ENCODE results near the gene ABHD16A. TPM values are rescaled to one million over a fixed set of nuclear protein-coding genes. Genes with fewer than 3 reads are reported as not detected.
A peak's percentile ranks its signal among the peaks of the same experiment; 100 is the strongest.

The ABHD16A gene
- total and polyA plus RNA-seq, 2 of the 13 experiments (the other 11 are each of a cell fraction or from before 2014, with no cell fraction given), result 43.5 to 45.4 TPM

DNA sequence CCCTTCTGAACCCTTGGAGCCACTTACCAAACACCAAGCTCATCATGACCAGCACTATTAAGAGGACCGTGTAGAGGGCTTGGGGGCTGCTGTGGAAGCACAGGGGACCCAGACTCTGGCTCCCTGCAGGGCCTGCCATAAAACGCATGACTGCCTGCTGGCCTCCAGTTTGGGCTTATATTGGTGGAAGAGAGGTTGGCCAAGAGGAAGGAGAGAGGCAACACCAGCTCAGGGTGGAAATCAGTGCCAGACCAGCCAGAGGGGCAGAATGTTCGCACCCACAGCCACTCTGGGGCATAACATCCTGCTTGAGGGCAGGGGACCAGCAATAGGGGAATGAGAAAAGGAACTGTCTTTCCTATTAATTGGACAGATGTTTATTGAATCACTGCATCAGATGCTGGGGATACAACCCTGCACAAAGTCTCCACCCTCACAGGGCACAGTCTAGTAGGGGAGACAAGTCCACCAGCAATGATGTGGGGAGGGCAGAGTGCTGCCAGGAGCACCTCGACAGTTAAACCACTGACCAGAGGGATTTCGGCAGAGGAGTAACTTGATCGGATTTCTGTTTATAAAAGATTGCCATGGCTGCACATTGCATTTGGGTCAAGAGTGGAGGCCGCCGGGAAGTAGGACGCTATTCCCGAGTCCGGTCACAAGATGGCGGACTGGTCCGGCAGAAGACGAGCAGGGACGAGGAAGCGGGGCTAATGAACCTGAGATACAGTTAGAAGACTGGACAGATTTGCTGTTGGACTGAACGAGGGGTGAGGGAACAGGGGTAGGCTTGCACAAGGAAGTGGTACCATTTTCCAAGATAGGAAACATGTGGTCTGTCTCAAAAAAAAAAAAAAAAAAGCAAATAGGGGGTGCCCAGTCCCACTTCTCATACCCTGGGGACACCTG is 22.6 kb downstream of the ABHD16A start, which contains the start of gene LY6G5C (continued):
- TF ChIP-seq NFE2L1 (CRISPR knock-in tag; IDR thresholded peaks at IDR 0.05; ENCODE audit: borderline replicate concordance) (no peak), ZNF615 (CRISPR knock-in tag; IDR thresholded peaks at IDR 0.05; ENCODE audit: borderline replicate concordance) (no peak), ZNF331 (CRISPR knock-in tag; IDR thresholded peaks at IDR 0.05) (no peak), TARDBP (CRISPR knock-in tag; IDR thresholded peaks at IDR 0.05) (peak; percentile 52; the same call in 1 of the 2 replicates), KAT8 (CRISPR knock-in tag; IDR thresholded peaks at IDR 0.05) (peak; percentile 58; the same call in 1 of the 2 replicates), JARID2 (CRISPR knock-in tag; IDR thresholded peaks at IDR 0.05; ENCODE audit: insufficient replicate concordance) (no peak), DPF2 (CRISPR knock-in tag; IDR thresholded peaks at IDR 0.05; ENCODE audit: borderline replicate concordance, low read depth) (no peak), ZNF891 (CRISPR knock-in tag; IDR thresholded peaks at IDR 0.05) (0 out of 2 replicates have a peak, but pooled peaks have one; percentile 24), U2AF2 (IDR thresholded peaks at IDR 0.05; ENCODE audit: low read depth, low read length) (no peak), ZFAT (CRISPR knock-in tag; conservative IDR thresholded peaks at IDR 0.05) (no peak), LCORL (IDR thresholded peaks at IDR 0.05) (no peak), LCORL (CRISPR knock-in tag; IDR thresholded peaks at IDR 0.05) (peak; percentile 75), ZNF121 (CRISPR knock-in tag; IDR thresholded peaks at IDR 0.05) (no peak), HNF4A (CRISPR knock-in tag; IDR thresholded peaks at IDR 0.05) (no peak), SOX5 (CRISPR knock-in tag; IDR thresholded peaks at IDR 0.05; ENCODE audit: borderline replicate concordance) (no peak), NPAS2 (CRISPR knock-in tag; IDR thresholded peaks at IDR 0.05; ENCODE audit: borderline replicate concordance) (no peak), THYN1 (CRISPR knock-in tag; IDR thresholded peaks at IDR 0.05; ENCODE audit: borderline replicate concordance, low read depth) (no peak), TMF1 (CRISPR knock-in tag; IDR thresholded peaks at IDR 0.05; ENCODE audit: low read depth) (no peak), ZNF383 (CRISPR knock-in tag; IDR thresholded peaks at IDR 0.05; ENCODE audit: borderline replicate concordance) (no peak), YY1 (IDR thresholded peaks at IDR 0.05; ENCODE audit: insufficient read depth, insufficient replicate concordance, low read depth, low read length) (peak; percentile 72)
- TF ChIP-seq, protein P1, sequence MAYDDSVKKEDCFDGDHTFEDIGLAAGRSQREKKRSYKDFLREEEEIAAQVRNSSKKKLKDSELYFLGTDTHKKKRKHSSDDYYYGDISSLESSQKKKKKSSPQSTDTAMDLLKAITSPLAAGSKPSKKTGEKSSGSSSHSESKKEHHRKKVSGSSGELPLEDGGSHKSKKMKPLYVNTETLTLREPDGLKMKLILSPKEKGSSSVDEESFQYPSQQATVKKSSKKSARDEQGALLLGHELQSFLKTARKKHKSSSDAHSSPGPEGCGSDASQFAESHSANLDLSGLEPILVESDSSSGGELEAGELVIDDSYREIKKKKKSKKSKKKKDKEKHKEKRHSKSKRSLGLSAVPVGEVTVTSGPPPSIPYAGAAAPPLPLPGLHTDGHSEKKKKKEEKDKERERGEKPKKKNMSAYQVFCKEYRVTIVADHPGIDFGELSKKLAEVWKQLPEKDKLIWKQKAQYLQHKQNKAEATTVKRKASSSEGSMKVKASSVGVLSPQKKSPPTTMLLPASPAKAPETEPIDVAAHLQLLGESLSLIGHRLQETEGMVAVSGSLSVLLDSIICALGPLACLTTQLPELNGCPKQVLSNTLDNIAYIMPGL (CRISPR knock-in tag; IDR thresholded peaks at IDR 0.05; ENCODE audit: borderline replicate concordance in 1 of 2, low read depth in 1 of 2), result peak; percentile 62 to 83; a peak in 3 of 4 replicates
- TF ChIP-seq, protein P2, sequence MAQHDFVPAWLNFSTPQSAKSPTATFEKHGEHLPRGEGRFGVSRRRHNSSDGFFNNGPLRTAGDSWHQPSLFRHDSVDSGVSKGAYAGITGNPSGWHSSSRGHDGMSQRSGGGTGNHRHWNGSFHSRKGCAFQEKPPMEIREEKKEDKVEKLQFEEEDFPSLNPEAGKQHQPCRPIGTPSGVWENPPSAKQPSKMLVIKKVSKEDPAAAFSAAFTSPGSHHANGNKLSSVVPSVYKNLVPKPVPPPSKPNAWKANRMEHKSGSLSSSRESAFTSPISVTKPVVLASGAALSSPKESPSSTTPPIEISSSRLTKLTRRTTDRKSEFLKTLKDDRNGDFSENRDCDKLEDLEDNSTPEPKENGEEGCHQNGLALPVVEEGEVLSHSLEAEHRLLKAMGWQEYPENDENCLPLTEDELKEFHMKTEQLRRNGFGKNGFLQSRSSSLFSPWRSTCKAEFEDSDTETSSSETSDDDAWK (CRISPR knock-in tag; IDR thresholded peaks at IDR 0.05), result no peak
- TF ChIP-seq, protein P3, sequence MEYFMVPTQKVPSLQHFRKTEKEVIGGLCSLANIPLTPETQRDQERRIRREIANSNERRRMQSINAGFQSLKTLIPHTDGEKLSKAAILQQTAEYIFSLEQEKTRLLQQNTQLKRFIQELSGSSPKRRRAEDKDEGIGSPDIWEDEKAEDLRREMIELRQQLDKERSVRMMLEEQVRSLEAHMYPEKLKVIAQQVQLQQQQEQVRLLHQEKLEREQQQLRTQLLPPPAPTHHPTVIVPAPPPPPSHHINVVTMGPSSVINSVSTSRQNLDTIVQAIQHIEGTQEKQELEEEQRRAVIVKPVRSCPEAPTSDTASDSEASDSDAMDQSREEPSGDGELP (IDR thresholded peaks at IDR 0.05; ENCODE audit: borderline replicate concordance, low read depth), result no peak
- TF ChIP-seq, protein P4, sequence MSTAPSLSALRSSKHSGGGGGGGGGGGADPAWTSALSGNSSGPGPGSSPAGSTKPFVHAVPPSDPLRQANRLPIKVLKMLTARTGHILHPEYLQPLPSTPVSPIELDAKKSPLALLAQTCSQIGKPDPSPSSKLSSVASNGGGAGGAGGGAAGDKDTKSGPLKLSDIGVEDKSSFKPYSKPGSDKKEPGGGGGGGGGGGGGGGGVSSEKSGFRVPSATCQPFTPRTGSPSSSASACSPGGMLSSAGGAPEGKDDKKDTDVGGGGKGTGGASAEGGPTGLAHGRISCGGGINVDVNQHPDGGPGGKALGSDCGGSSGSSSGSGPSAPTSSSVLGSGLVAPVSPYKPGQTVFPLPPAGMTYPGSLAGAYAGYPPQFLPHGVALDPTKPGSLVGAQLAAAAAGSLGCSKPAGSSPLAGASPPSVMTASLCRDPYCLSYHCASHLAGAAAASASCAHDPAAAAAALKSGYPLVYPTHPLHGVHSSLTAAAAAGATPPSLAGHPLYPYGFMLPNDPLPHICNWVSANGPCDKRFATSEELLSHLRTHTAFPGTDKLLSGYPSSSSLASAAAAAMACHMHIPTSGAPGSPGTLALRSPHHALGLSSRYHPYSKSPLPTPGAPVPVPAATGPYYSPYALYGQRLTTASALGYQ (CRISPR knock-in tag; IDR thresholded peaks at IDR 0.05), result no peak
